Endodermal cell (in vitro differentiated cells): ENCODE data around the gene STPG3. TPM values are rescaled to one million over a fixed set of nuclear protein-coding genes. Genes with fewer than 3 reads are reported as not detected.

Source experiments
- DNase-seq: peaks from one replicate; pipeline ENCODE4 v3.0.0-alpha.2; 2017
- H3K27ac ChIP-seq: 2 replicates; pipeline ENCODE4 v1.5.1; 2013; ENCODE audit warnings: mild to moderate bottlenecking, low read depth, low read length, moderate library complexity
- H3K27me3 ChIP-seq: 2 replicates; pipeline ENCODE4 v1.6.1; 2013; ENCODE audit warnings: mild to moderate bottlenecking, low read length, moderate library complexity; ENCODE audit not compliant: insufficient read depth, control insufficient read depth, poor library complexity, severe bottlenecking
- H3K36me3 ChIP-seq: 2 replicates; pipeline ENCODE4 v1.7.0; 2013; ENCODE audit warnings: mild to moderate bottlenecking, low read length, moderate library complexity; ENCODE audit not compliant: control insufficient read depth, insufficient read depth
- H3K4me1 ChIP-seq: one replicate; pipeline ENCODE4 v1.7.0; 2013; ENCODE audit warnings: low read length; ENCODE audit not compliant: control insufficient read depth, insufficient read depth
- H3K4me3 ChIP-seq: 2 replicates; pipeline ENCODE4 v1.5.1; 2013; ENCODE audit warnings: mild to moderate bottlenecking, low read length, moderate library complexity
- H3K9ac ChIP-seq: 2 replicates; pipeline ENCODE4 v1.6.1; 2013; ENCODE audit warnings: mild to moderate bottlenecking, low read length, moderate library complexity; ENCODE audit not compliant: poor library complexity, severe bottlenecking; ENCODE audit errors: extremely low read depth
- H3K9me3 ChIP-seq: 2 replicates; pipeline ENCODE4 v1.6.1; 2013; ENCODE audit warnings: mild to moderate bottlenecking, low read length, moderate library complexity; ENCODE audit not compliant: control insufficient read depth
- H3K27ac Mint-ChIP-seq: 2 replicates; pipeline ENCODE4 v1.8.0; 2020; ENCODE audit warnings: mixed read lengths
- H3K27me3 Mint-ChIP-seq: 2 replicates; pipeline ENCODE4 v1.8.0; 2021; ENCODE audit warnings: mild to moderate bottlenecking, mixed read lengths; ENCODE audit not compliant: insufficient read depth
- H3K36me3 Mint-ChIP-seq: 2 replicates; pipeline ENCODE4 v1.8.0; 2020; ENCODE audit warnings: low read depth, mixed read lengths
- H3K4me1 Mint-ChIP-seq: 2 replicates; pipeline ENCODE4 v1.8.0; 2020; ENCODE audit warnings: mixed read lengths
- H3K4me3 Mint-ChIP-seq: 2 replicates; pipeline ENCODE4 v1.8.0; 2020; ENCODE audit warnings: mild to moderate bottlenecking, moderate library complexity, mixed read lengths
- H3K9me3 Mint-ChIP-seq: 2 replicates; pipeline ENCODE4 v1.8.0; 2020; ENCODE audit warnings: mild to moderate bottlenecking, mixed read lengths
- CTCF ChIP-seq: fragments of 200-600 bp; sonication (generic); conservative IDR thresholded peaks from 2 replicates; pipeline ENCODE4 v1.5.0; 2021; ENCODE audit warnings: antibody characterized with exemption, mild to moderate bottlenecking
- WGBS, 2 experiments: methylation state at CpG; one replicate each; pipeline versions ENCODE4 v1.1.5 to v1.1.7; 2013; ENCODE audit warnings: missing lambda C conversion rate in 2 of 2, mixed read lengths in 1 of 2; ENCODE audit not compliant: insufficient coverage in 1 of 2, insufficient read length in 1 of 2; 5-methylcytosine and 5-hydroxymethylcytosine counted together
- total RNA-seq, 2 donors: library from RNA; stranded (reverse); fragmentation: NEBNext Ultra II Directional in 1 of 2; extraction: Animal tissue kit (Norgen Biotek cat#: 25700) in 1 of 2; gene quantifications; 2 replicates in 1 of 2; 3 replicates in 1 of 2; pipeline ENCODE4 v1.2.1, GENCODE V29; 2021

The STPG3 gene
- total RNA-seq, 2 donors from 2014 or later = not detected

GRCh38 chr9:137225699-137226331 lies 25.3 kb upstream of the STPG3 start:
- Mint-ChIP-seq H3K27ac (no peak overlapping the region), H3K9me3 (no peaks in the 10 kb centered on the region)

GRCh38 chr9:137226338-137227053 lies 24.6 kb upstream of the STPG3 start:
- H3K36me3 Mint-ChIP-seq = no peaks in the 10 kb centered on the region
- H3K27me3 ChIP-seq = no peaks in the 10 kb centered on the region
- H3K4me3 ChIP-seq = no peak overlapping the region
- no peak overlapping the region for H3K27ac Mint-ChIP-seq
- peaks cover 2% of the 10 kb centered on the region for H3K4me1 Mint-ChIP-seq
- H3K9me3 ChIP-seq = no peaks in the 10 kb centered on the region
- no peak overlapping the region for H3K9ac ChIP-seq
- H3K27ac ChIP-seq = no peak overlapping the region
- no peaks in the 10 kb centered on the region for H3K36me3 ChIP-seq
- no peaks in the 10 kb centered on the region for H3K4me1 ChIP-seq
- DNase-seq = no peak
- TF ChIP-seq CTCF = no peak
- no peaks in the 10 kb centered on the region for H3K27me3 Mint-ChIP-seq
- H3K9me3 Mint-ChIP-seq = no peaks in the 10 kb centered on the region
- H3K4me3 Mint-ChIP-seq = no peak overlapping the region
- WGBS, 2 experiments = 89 to 91% methylated on average over 12 to 18 of the region's 18 CpGs

More at GRCh38 chr9:137225699-137226331, 25.3 kb upstream of the STPG3 start:
- Mint-ChIP-seq H3K4me1 (peaks cover 2% of the 10 kb centered on the region), H3K4me3 (no peak overlapping the region), H3K36me3 (no peaks in the 10 kb centered on the region), H3K27me3 (no peaks in the 10 kb centered on the region)
- H3K4me3 ChIP-seq = no peak overlapping the region
- 89 to 98% methylated on average over 9 to 21 of the region's 21 CpGs for WGBS, 2 experiments
- no peak for DNase-seq
- no peaks in the 10 kb centered on the region for H3K27me3 ChIP-seq
- H3K27ac ChIP-seq = no peak overlapping the region
- no peaks in the 10 kb centered on the region for H3K4me1 ChIP-seq
- no peak overlapping the region for H3K9ac ChIP-seq
- no peaks in the 10 kb centered on the region for H3K36me3 ChIP-seq
- no peak for TF ChIP-seq CTCF
- H3K9me3 ChIP-seq = no peaks in the 10 kb centered on the region

GRCh38 chr9:137227054-137227852 lies 23.8 kb upstream of the STPG3 start, which contains the start of gene RNF224:
RNF224 (plus strand) TSS chr9:137227502; CDS start chr9:137228336, 834 bp downstream.
- TF ChIP-seq CTCF = peak; percentile 96
- Mint-ChIP-seq H3K27ac (peak within 1 kb of the TSS; percentile 81), H3K27me3 (no peaks in the 10 kb centered on the region), H3K36me3 (no peaks in the 10 kb centered on the region), H3K4me3 (no peak within 1 kb of the TSS), H3K4me1 (peaks cover 2% of the 10 kb centered on the region), H3K9me3 (no peaks in the 10 kb centered on the region)
- no peaks in the 10 kb centered on the region for H3K27me3 ChIP-seq
- no peak within 1 kb of the TSS for H3K9ac ChIP-seq
- no peaks in the 10 kb centered on the region for H3K36me3 ChIP-seq
- H3K4me3 ChIP-seq = no peak within 1 kb of the TSS
- no peaks in the 10 kb centered on the region for H3K4me1 ChIP-seq
- H3K27ac ChIP-seq = no peak within 1 kb of the TSS
- DNase-seq = peak; percentile 96
- 60 to 62% methylated on average over 22 to 25 of the region's 25 CpGs for WGBS, 2 experiments
- no peaks in the 10 kb centered on the region for H3K9me3 ChIP-seq
